Left colon (tissue), 2 donors: ENCODE data around the gene SUN1. TPM values are rescaled to one million over a fixed set of nuclear protein-coding genes. Genes with fewer than 3 reads are reported as not detected.
"Not testable (repeated sequence)": the region's sequence is repeated elsewhere in the genome, so short reads cannot be mapped to it uniquely, and the experiment has no call there.

Experiments used
- ATAC-seq: fragments of 200-7000 bp; cut with Tn5 transposase; one replicate; pipeline ENCODE4 v1.9.1; 2020; ENCODE audit warnings: mild to moderate bottlenecking, moderate library complexity
- DNase-seq, 2 donors: peaks; one replicate each; pipeline ENCODE4 v3.0.0-alpha.2; 2020
- intact Hi-C, 2 donors: fragments of 100-400 bp; cut with DNase I in 1 of 2; cut with micrococcal nuclease in 1 of 2; formaldehyde crosslinking; loops; one replicate each; pipeline versions ENCODE4 v1.11.2 to v1.14.0; 2022; cut with DNase I, micrococcal nuclease
- total RNA-seq, 2 donors: library from RNA; stranded (reverse); fragmentation: NEBNext Ultra II Directional; extraction: Animal tissue kit (Norgen Biotek cat#: 25700); gene quantifications; one replicate each; pipeline ENCODE4 v1.2.1, GENCODE V29; 2021
- donor health status: DM: no; HTN: no; CAD: no.
- donor health status: DM: yes; HTN: yes; CAD: no.

The SUN1 gene
- total RNA-seq, 2 donors from 2014 or later = 149 to 158 TPM

- DNase-seq = no peak
- ATAC-seq = no peak
- intact Hi-C loops = no loop called here
These were observed 37.1 kb downstream of the SUN1 start for GRCh38 chr7:869348-869747.

GRCh38 chr7:871900-872537 is 39.7 kb downstream of the SUN1 start:
- intact Hi-C loops = loop anchor here in 1 of 2 donors (2.0 kb wide), 1 partner anchor 85 kb away; no protein-coding TSS in a partner anchor
- DNase-seq (no peak), ATAC-seq (no peak)

DNA sequence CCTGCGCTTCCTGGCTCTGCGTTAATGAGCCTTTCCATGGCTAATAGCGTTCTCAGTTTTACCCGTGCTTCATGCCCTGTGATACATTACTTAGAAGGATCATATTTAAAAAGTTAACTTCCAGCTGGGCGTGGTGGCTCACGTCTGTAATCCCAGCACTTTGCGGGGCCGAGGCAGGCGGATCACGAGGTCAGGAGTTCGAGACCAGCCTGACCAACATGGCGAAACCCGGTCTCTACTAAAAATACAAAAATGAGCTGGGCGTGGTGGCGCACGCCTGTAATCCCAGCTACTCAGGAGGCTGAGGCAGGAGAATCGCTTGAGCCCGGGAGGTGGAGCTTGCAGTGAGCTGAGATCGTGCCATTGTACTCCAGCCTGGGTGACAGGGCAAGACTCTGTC is 40.4 kb downstream of the SUN1 start:
- ATAC-seq, DNase-seq: not testable (repeated sequence)
- intact Hi-C loops = loop anchor here in 1 of 2 donors (2.0 kb wide), 1 partner anchor 86 kb away; no protein-coding TSS in a partner anchor

DNA sequence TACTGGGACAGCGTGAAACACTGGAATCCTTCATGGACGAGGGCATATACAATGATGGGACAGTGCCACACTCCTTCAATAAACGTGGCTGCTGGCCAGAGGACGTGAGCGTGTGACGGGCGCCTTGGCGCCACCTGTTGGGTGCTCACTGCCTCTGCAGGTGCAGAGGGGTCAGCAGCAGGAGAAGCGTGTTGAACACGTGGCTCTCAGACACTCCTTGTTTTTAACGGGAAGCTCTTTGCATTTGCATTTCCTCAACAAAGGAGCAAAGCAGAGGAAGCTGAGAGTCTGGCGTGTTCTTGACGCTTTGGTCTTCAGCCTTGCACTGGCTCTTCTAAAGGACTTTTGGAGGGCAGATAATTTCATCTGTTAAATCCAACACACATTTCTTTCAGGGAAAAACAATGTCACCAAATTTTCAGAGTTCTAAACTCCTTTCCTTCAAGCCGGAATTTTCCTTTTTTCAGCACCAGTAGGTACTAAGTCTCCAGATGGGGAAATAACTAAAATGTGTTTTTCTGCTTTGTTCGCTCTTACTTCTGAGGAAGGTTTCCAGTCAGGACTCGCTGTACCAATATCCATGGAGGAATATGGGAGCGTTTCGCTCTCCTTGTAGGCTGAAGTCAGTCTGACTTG is 41.2 kb downstream of the SUN1 start:
- peak; percentile 86 to 87 for DNase-seq
- peak; percentile 55 for ATAC-seq
- intact Hi-C loops = loop anchor here in 1 of 2 donors (2.0 kb wide), 1 partner anchor 87 kb away; no protein-coding TSS in a partner anchor

- no peak for ATAC-seq
- no peak for DNase-seq
- intact Hi-C loops = no loop called here
These were observed 41.9 kb downstream of the SUN1 start for GRCh38 chr7:874031-874749.

GRCh38 chr7:875051-875450 is 42.8 kb downstream of the SUN1 start:
- intact Hi-C loops = no loop called here
- DNase-seq = no peak
- no peak for ATAC-seq

DNA sequence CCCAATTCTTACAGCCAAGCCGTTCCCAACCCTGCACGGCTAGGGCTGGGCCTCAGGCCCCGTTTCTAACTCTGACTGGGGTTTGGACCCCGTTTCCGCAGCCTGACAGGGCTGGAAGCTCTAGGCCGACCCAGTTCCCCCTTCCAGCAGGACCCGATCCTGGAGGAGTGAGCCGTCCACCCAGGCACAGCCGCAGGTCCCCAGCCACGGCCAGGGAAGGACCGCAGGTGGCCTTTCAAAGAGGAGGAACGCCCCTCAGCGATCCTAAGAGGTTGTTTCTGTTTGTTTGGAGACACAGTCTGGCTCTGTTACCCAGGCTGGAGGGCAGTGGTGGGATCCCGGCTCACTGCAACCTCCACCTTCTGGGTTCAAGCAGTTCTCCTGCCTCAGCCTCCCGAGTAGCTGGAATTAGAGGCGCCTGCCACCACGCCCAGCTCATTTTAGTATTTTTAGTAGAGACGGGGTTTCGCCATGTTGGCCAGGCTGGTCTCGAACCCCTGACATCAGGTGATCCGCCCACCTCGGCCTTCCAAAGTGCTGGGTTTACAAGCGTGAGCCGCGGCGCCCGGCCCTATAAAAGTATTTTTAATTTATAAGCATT is 43.3 kb downstream of the SUN1 start:
- intact Hi-C loops = no loop called here
- DNase-seq (peak in 1 of 2 donors; percentile 52), ATAC-seq (no peak)

GRCh38 chr7:876077-876971 is 44.0 kb downstream of the SUN1 start, which contains the start of gene GET4:
Gene GET4 (plus strand): TSS chr7:876554. CDS start chr7:876646, 92 bp downstream.
- intact Hi-C loops = no loop called here
- ATAC-seq (peak; percentile 68), DNase-seq (peak; percentile 96 to 97)

GRCh38 chr7:876972-877311 is 44.7 kb downstream of the SUN1 start:
- intact Hi-C loops = no loop called here
- DNase-seq = peak; percentile 50 to 66
- peak; percentile 35 for ATAC-seq

DNA sequence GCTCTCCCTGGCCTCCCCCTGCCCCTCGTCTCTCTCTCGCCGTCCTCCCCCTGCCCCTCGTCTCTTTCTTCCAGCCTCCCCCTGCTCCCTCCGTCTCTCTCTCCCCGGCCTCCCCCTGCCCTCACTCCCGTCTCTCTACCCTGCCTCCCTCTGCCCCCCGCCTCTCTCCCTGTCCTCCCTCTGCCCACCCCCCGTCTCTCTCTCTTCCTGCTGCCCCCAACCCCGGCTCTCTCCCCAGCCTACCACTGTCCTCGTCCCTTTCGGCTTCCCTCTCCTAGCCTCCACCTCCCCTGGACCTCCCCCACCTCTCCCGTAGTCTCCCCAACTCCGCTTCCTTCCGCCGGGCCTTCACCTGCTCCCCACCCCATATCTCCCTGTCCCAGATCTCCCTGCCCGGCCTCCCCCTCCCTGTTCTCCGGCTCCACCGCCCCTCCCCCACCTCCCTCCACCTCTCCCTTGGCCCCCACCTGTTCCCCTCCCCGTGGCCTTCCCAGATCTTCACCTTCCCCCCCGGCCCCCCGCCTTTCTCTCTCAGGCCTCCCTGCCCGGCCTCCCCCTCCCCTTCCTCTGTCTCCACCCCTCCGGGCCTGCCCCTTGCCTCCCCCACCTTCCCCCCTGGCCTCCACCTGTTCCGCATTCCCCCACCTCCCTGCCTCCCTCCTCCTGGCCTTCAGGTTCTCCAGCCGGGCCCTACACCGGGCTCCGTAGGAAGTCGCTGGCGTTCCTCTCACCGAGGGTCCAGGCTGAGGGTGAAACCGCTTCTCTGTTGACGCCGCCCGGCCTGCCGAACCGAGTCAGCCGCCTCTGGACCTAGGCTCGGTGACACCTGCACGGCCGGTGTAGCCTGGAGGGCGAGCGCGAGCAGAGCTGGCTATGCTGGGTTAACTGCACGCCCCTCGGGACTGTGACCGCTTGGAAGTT is 45.3 kb downstream of the SUN1 start:
- DNase-seq (peak; percentile 66 to 67), ATAC-seq (peak; percentile 34)
- intact Hi-C loops = no loop called here

GRCh38 chr7:879093-879492 is 46.8 kb downstream of the SUN1 start:
- no peak for DNase-seq
- ATAC-seq = no peak
- intact Hi-C loops = no loop called here

DNA sequence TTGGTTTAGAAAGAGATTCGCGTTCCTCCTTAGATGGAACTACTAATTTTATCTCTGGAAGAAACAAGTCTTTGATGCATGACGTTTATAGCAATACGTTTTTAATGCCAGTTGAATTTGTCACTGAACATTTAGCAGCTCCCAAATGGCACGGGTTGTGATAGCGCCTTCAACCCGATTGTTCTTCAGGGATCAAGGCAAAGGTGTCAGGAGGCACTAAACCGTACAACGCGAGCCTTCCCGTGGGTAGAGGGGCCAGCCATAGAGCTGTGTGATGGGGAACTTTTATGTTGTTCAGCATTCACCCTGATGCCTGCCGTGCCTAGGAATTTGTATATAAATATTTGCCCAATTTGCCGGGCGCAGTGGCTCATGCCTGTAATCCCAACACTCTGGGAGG is 47.4 kb downstream of the SUN1 start:
- ATAC-seq = no peak
- intact Hi-C loops = no loop called here
- DNase-seq = no peak

DNA sequence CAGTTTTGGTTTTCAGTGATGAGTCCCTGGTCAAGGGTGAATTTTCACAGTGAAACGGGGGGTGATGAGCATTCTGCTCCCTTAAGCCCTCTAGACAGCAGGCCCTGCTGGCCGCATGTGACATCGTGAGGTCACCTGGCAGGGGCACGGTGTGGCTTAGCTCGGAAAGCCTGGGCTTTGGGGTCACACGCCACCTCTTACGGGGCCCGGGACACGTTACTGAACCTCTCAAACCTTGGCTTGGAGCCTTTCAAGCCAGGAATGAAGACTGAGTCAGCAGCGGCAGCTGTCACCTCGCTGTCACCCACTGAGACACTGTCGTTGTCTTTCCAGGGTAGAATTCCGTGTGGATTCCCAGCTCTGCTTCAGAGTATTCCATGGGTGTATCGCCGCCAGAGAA is 48.2 kb downstream of the SUN1 start:
- intact Hi-C loops = no loop called here
- DNase-seq = no peak
- ATAC-seq = no peak

DNA sequence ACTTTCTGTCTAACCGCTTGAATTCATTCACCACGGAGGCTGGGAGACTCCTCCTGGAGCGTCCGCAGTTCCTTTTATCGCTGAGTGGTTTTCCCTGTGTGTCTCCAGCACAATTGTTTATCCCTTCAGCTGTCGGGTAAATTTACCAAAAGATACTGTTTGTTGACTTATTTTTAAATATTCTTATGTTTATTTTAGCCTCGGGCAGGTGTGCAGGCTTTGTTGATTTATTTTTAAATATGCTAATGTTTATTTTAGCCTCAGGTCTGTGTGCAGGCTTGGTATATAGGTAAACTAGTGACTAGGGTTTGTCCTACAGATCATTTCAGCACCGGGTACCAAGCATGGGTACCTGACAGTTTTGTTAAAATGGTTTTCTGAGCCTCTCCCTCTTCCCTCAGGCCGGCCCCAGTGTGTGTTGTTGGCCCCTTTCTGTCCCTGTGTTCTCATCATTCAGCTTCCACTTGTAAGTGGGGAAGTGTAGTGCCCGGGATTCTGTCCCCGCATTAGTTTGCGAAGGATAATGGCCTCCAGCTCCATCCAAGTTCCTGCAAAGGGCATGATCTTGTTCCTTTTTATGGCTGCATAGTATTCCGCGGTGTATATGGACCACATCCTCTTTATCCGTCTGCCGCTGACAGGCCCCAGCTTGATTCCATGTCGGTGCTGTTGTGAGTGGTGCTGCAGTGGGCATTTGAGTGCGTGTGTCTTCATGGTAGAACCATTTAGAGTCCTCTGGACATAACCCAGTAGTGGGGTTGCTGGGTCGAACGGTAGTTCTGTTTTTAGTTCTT is 49.4 kb downstream of the SUN1 start:
- DNase-seq (no peak), ATAC-seq (no peak)
- intact Hi-C loops = no loop called here

GRCh38 chr7:882336-883035 is 50.2 kb downstream of the SUN1 start:
- intact Hi-C loops = no loop called here
- DNase-seq = no peak

More at GRCh38 chr7:882336-883035, 50.2 kb downstream of the SUN1 start:
- no peak for ATAC-seq
